Measurements from ENCODE around the gene SREBF2. TPM values are rescaled to one million over a fixed set of nuclear protein-coding genes. Genes with fewer than 3 reads are reported as not detected.

The SREBF2 gene
- total RNA-seq, 2 donors from 2014 or later = 48.3 to 65.3 TPM

DNA sequence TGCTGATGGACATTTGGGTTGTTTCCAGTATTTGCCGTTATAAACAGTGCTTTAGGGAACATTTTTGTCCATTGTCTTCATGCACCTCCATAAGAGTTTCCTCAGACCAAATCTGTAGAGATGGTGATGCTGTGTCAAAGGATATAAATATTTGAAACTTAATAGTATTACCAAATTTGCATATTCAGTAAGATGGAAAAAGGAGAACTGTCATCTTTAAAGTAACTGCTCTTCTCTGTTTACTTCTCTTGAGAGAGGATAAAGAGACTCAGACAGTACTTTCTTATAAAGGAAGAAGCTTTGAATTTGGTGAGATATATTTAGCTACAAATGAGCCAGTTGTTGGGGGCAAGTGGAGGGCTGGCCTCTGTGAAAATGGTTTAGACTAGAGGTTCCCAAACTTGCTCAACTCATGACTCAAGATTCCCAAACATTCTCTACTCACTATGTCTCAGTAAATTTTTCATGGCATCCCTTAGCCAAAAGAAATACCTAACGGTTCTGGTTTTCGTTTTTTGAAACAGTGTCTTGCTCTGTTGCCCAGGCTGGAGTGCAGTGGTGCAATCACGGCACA is 55.8 kb downstream of the SREBF2 start:
- no peak for DNase-seq (ENCODE audit: low spot score)
- TF ChIP-seq, protein P1, sequence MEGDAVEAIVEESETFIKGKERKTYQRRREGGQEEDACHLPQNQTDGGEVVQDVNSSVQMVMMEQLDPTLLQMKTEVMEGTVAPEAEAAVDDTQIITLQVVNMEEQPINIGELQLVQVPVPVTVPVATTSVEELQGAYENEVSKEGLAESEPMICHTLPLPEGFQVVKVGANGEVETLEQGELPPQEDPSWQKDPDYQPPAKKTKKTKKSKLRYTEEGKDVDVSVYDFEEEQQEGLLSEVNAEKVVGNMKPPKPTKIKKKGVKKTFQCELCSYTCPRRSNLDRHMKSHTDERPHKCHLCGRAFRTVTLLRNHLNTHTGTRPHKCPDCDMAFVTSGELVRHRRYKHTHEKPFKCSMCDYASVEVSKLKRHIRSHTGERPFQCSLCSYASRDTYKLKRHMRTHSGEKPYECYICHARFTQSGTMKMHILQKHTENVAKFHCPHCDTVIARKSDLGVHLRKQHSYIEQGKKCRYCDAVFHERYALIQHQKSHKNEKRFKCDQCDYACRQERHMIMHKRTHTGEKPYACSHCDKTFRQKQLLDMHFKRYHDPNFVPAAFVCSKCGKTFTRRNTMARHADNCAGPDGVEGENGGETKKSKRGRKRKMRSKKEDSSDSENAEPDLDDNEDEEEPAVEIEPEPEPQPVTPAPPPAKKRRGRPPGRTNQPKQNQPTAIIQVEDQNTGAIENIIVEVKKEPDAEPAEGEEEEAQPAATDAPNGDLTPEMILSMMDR (IDR thresholded peaks at IDR 0.05) = no peak
- Histone ChIP-seq H3K27ac (no peak overlapping the region), H3K4me3 (no peak overlapping the region), H3K36me3 (peaks cover 51% of the 10 kb centered on the region), H3K9me3 (no peaks in the 10 kb centered on the region), H3K4me1 (ENCODE audit: control insufficient read depth in 1 of 2, low read depth in 2 of 2) (no peaks in the 10 kb centered on the region), H3K27me3 (replicated peaks; ENCODE audit: insufficient read depth) (no peaks in the 10 kb centered on the region)
- no peak for ATAC-seq (ENCODE audit: insufficient number of reproducible peaks, low FRiP score, low read depth)

DNA sequence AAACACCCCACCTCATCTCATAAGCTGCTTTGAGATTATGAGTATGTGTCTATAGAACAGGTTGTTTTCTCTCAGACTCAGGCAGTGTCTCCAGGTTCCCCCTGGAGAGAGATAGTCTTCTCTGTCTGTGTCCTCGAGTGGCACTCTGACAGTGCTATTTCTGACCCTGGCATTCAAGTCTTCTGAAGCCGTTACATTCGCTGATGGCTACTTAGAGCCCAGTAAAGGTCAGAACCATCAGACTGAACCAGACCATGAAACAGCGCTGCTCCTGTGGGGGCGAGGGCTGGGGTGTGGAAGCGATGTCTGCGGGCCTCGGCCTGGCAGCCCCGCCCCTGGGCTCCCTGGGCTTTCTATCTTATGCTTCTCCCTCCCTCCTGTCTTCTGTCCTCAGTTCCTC is 58.5 kb downstream of the SREBF2 start:
- peaks cover 43% of the 10 kb centered on the region for H3K36me3 ChIP-seq
- no peak overlapping the region for H3K27ac ChIP-seq
- DNase-seq (ENCODE audit: low spot score) (no peak), ATAC-seq (ENCODE audit: insufficient number of reproducible peaks, low FRiP score, low read depth) (no peak)
- H3K27me3 ChIP-seq (replicated peaks; ENCODE audit: insufficient read depth) = no peaks in the 10 kb centered on the region
- TF ChIP-seq, protein P1 (IDR thresholded peaks at IDR 0.05) = no peak
- no peaks in the 10 kb centered on the region for H3K9me3 ChIP-seq
- no peak overlapping the region for H3K4me3 ChIP-seq
- no peaks in the 10 kb centered on the region for H3K4me1 ChIP-seq (ENCODE audit: control insufficient read depth in 1 of 2, low read depth in 2 of 2)

DNA sequence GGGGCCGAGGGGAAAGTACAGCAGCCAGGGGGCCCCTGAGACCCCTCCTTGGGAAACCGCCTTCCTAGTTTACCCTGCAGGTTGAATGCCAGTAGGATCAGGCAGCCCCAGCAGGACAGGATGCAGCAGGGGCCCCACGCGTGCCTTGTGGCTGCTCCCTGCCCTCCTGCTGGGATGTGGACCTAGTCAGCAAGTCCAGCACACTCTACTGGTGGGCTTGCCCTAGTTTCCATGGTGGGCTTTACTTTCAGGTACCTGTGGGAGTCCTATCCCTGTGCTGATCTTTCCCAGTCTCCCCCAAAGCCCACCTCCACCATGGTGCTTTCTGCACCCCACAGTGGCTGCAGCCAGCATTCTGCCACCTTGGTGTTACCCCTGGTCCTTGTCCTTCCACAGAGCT is 59.8 kb downstream of the SREBF2 start:
- H3K9me3 ChIP-seq = no peaks in the 10 kb centered on the region
- peaks cover 43% of the 10 kb centered on the region for H3K36me3 ChIP-seq

DNA sequence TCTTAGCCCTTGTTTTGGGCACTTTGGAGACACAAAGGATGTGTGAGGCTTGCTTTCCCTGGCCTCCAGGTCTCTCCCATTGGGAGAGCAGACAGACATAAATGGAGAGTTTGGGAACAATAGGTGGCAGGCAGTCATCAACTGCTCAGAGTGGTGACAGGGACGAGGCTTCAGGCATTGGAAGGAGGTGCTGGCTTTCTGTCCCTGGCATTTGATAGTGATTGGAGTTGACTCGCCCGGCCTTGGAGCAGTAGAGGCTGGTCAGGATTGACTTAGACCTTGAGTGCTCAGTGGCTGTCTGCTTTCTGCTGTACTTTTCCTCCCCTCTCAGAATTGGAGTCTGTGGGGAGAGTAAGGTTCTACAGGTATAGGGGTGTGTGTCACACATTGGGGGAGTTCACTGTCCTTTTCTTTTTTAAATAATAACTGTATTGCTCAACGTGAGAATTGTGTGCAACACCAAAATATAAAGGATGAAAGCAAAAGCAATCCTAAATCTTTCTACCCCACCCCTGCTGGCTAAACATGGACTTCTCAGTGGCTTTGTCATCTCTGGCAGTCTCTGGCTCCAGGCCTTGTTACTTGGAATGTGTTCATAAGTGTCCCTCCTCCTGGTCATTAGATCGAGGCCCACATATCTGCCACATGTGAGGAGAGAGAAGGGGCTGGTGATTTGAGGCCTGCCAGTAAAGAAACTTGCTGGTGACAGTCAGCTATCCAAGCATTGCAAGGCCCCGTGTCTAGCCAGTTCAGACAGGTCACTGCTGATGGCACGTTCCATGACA is 60.9 kb downstream of the SREBF2 start:
- ATAC-seq (ENCODE audit: insufficient number of reproducible peaks, low FRiP score, low read depth) (no peak), DNase-seq (ENCODE audit: low spot score) (no peak)
- Histone ChIP-seq H3K9me3 (no peaks in the 10 kb centered on the region), H3K27ac (no peak overlapping the region), H3K4me1 (ENCODE audit: control insufficient read depth in 1 of 2, low read depth in 2 of 2) (no peaks in the 10 kb centered on the region), H3K36me3 (peaks cover 50% of the 10 kb centered on the region), H3K4me3 (no peak overlapping the region), H3K27me3 (replicated peaks; ENCODE audit: insufficient read depth) (no peaks in the 10 kb centered on the region)
- TF ChIP-seq, protein P1 (IDR thresholded peaks at IDR 0.05) = no peak

More for the DNA sequence above, 59.8 kb downstream of the SREBF2 start:
- no peak overlapping the region for H3K4me3 ChIP-seq
- ATAC-seq (ENCODE audit: insufficient number of reproducible peaks, low FRiP score, low read depth) (no peak), DNase-seq (ENCODE audit: low spot score) (no peak)
- no peaks in the 10 kb centered on the region for H3K4me1 ChIP-seq (ENCODE audit: control insufficient read depth in 1 of 2, low read depth in 2 of 2)
- no peak overlapping the region for H3K27ac ChIP-seq
- TF ChIP-seq, protein P1 (IDR thresholded peaks at IDR 0.05) = no peak
- H3K27me3 ChIP-seq (replicated peaks; ENCODE audit: insufficient read depth) = no peaks in the 10 kb centered on the region

DNA sequence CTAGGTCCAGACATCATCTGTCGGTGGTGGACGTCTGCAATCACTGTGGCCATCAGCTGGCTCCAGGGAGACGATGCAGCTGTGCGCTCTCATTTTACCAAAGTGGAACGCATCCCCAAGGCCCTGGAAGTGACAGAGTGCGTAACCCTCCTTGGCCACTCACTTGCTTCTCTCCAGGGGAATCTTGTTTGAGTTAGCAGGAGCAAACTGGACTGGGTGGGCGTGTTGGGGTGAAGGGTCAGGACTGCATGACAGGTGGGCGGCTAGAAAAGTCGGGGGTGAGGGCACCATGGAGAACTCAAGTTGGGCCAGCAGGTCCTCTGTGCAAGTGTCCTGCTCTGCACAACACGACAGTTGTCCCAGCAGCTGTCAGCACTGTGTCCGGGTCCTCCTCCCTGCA is 65.7 kb downstream of the SREBF2 start:
- TF ChIP-seq, protein P1 (IDR thresholded peaks at IDR 0.05) = no peak
- Histone ChIP-seq H3K27me3 (replicated peaks; ENCODE audit: insufficient read depth) (no peaks in the 10 kb centered on the region), H3K4me3 (no peak overlapping the region), H3K36me3 (peaks cover 71% of the 10 kb centered on the region), H3K4me1 (ENCODE audit: control insufficient read depth in 1 of 2, low read depth in 2 of 2) (no peaks in the 10 kb centered on the region), H3K9me3 (no peaks in the 10 kb centered on the region), H3K27ac (no peak overlapping the region)
- DNase-seq (ENCODE audit: low spot score) = no peak
- ATAC-seq (ENCODE audit: insufficient number of reproducible peaks, low FRiP score, low read depth) = no peak
